Chondrocyte (in vitro differentiated cells): Measurements from ENCODE around the gene ELOB. TPM values are rescaled to one million over a fixed set of nuclear protein-coding genes. Genes with fewer than 3 reads are reported as not detected.
A peak's percentile ranks its signal among the peaks of the same experiment; 100 is the strongest.

Source experiments
- DNase-seq: peaks from one replicate; pipeline ENCODE4 v3.0.0; 2021; ENCODE audit warnings: mixed read lengths, low spot score
- H3K27ac Mint-ChIP-seq: one replicate; pipeline ENCODE4 v1.8.0; 2021; ENCODE audit warnings: mild to moderate bottlenecking, moderate library complexity, mixed read lengths; ENCODE audit not compliant: unreplicated experiment
- H3K27me3 Mint-ChIP-seq: 2 replicates; pipeline ENCODE4 v1.8.0; 2021; ENCODE audit warnings: low read depth, mixed read lengths
- H3K36me3 Mint-ChIP-seq: 2 replicates; pipeline ENCODE4 v1.8.0; 2021; ENCODE audit warnings: low read depth, mixed read lengths
- H3K4me1 Mint-ChIP-seq: 2 replicates; pipeline ENCODE4 v1.8.0; 2021; ENCODE audit warnings: low read depth, mild to moderate bottlenecking, mixed read lengths
- H3K4me3 Mint-ChIP-seq: one replicate; pipeline ENCODE4 v1.8.0; 2021; ENCODE audit warnings: mild to moderate bottlenecking, moderate library complexity, mixed read lengths; ENCODE audit not compliant: unreplicated experiment
- H3K9me3 Mint-ChIP-seq: 2 replicates; pipeline ENCODE4 v1.8.0; 2021; ENCODE audit warnings: low read depth, mixed read lengths
- CTCF ChIP-seq: fragments of 200-600 bp; sonication (generic); IDR thresholded peaks from 2 replicates; pipeline ENCODE4 v1.5.0; 2021; ENCODE audit warnings: antibody characterized with exemption, mild to moderate bottlenecking, moderate library complexity
- total RNA-seq: library from RNA; stranded (reverse); gene quantifications from 3 replicates; pipeline ENCODE4 v1.2.1, GENCODE V29; 2021

ELOB gene
- total RNA-seq, 1 donor from 2014 or later = 205 TPM

GRCh38 chr16:2753733-2754020 is 23.4 kb downstream of the ELOB start:
- H3K4me3 Mint-ChIP-seq = peak overlapping the region; percentile 92
- peaks cover 24% of the 10 kb centered on the region for H3K36me3 Mint-ChIP-seq
- H3K27me3 Mint-ChIP-seq = no peaks in the 10 kb centered on the region
- no peak for DNase-seq
- no peak for TF ChIP-seq CTCF
- H3K4me1 Mint-ChIP-seq = peaks cover 53% of the 10 kb centered on the region
- no peaks in the 10 kb centered on the region for H3K9me3 Mint-ChIP-seq
- H3K27ac Mint-ChIP-seq = peak overlapping the region; percentile 89

- peak overlapping the region; percentile 92 for H3K4me3 Mint-ChIP-seq
- H3K27ac Mint-ChIP-seq = peak overlapping the region; percentile 89
- peaks cover 19% of the 10 kb centered on the region for H3K36me3 Mint-ChIP-seq
- DNase-seq = no peak
- no peaks in the 10 kb centered on the region for H3K9me3 Mint-ChIP-seq
- H3K4me1 Mint-ChIP-seq = peaks cover 53% of the 10 kb centered on the region
- no peaks in the 10 kb centered on the region for H3K27me3 Mint-ChIP-seq
- TF ChIP-seq CTCF = no peak
These were observed 24.0 kb downstream of the ELOB start for GRCh38 chr16:2752850-2753732.

GRCh38 chr16:2752035-2752849 is 24.8 kb downstream of the ELOB start, which contains the start of gene SRRM2:
Gene SRRM2 (plus strand): TSS chr16:2752638. CDS start chr16:2756365, 3,727 bp downstream.
- no peak for DNase-seq
- peak; percentile 12 for TF ChIP-seq CTCF
- Mint-ChIP-seq H3K27ac (peak within 1 kb of the TSS; percentile 99), H3K9me3 (no peaks in the 10 kb centered on the region), H3K27me3 (no peaks in the 10 kb centered on the region), H3K4me3 (peak within 1 kb of the TSS; percentile 92), H3K36me3 (peaks cover 10% of the 10 kb centered on the region), H3K4me1 (peaks cover 48% of the 10 kb centered on the region)

- H3K4me3 Mint-ChIP-seq = peak overlapping the region; percentile 92
- H3K36me3 Mint-ChIP-seq = peaks cover 7% of the 10 kb centered on the region
- TF ChIP-seq CTCF = no peak
- no peaks in the 10 kb centered on the region for H3K27me3 Mint-ChIP-seq
- peaks cover 42% of the 10 kb centered on the region for H3K4me1 Mint-ChIP-seq
- DNase-seq = no peak
- H3K27ac Mint-ChIP-seq = peak overlapping the region; percentile 99
- H3K9me3 Mint-ChIP-seq = no peaks in the 10 kb centered on the region
These were observed 25.5 kb downstream of the ELOB start for GRCh38 chr16:2751577-2752034.

- Mint-ChIP-seq H3K27me3 (no peaks in the 10 kb centered on the region), H3K9me3 (no peaks in the 10 kb centered on the region), H3K36me3 (peaks cover 4% of the 10 kb centered on the region), H3K27ac (no peak overlapping the region), H3K4me1 (peaks cover 26% of the 10 kb centered on the region), H3K4me3 (no peak overlapping the region)
- no peak for TF ChIP-seq CTCF
- DNase-seq = no peak
These were observed 27.1 kb downstream of the ELOB start for GRCh38 chr16:2749936-2750335.
